Fibroblast of lung (primary cell): ENCODE results near the gene TCN1.

Source experiments
- CTCF ChIP-seq, 2 donors: IDR thresholded peaks in 1 of 2; conservative IDR thresholded peaks in 1 of 2; 1 replicate in 1 of 2; 2 replicates in 1 of 2; pipeline ENCODE4 v1.5.1; 2011 to 2012; ENCODE audit warnings: low read length in 2 of 2, control low read depth in 1 of 2, inconsistent platforms in 1 of 2, low read depth in 1 of 2, mild to moderate bottlenecking in 1 of 2
- EZH2 ChIP-seq: IDR thresholded peaks from 2 replicates; pipeline ENCODE4 v1.5.1; 2012; ENCODE audit warnings: low read length, control low read depth, mild to moderate bottlenecking; ENCODE audit errors: missing control alignments

- TF ChIP-seq CTCF (conservative IDR thresholded peaks at IDR 0.05 in 1 of 2, IDR thresholded peaks at IDR 0.05 in 1 of 2; ENCODE audit: low read depth in 1 of 2, low read length in 2 of 2) (no peak), EZH2 (no peak)
Measured at GRCh38 chr11:59877325-59877724, 11.0 kb upstream of the TCN1 start.
